NCI-H82 treated with DMSO at 0.1 percent for 48 hours (cell line): ENCODE results near the gene ADAMTSL2.

Experiments
- DNase-seq: peaks from one replicate; lab custom pipeline; 2025; ENCODE audit not compliant: unreplicated experiment; lab: John Stamatoyannopoulos, UW

Gene ADAMTSL2

DNA sequence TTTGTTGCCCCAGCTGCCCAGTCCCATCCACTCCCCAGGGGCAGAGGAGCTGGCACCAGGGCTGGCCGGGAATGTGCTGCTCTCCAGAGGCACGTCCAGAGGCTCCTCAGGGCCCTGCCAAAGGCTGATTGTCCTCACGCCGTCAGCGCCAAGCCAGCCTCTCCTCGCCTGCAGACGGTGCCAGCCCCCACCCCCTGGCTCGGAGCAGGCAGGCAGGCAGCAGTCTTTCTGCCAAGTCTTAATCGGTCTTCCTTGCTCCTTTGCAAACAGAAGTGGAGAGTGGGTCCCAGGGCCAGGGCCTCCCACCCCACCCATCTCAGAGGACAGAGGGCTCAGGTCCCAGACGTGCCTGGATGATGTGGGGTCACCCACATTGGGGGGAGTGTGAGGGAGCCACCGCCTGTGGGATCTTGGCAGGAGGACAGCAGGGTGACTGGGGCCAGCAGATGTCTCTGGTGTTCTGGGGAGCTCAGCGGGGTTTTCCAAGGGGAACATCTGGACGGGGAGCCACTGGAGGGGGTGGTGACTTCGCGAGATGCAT is 38.4 kb downstream of the ADAMTSL2 start:
- DNase-seq = no peak

GRCh38 chr9:133573791-133574515 is 39.4 kb downstream of the ADAMTSL2 start:
- no peak for DNase-seq

- no peak for DNase-seq
Observed at GRCh38 chr9:133574771-133575170, 40.3 kb downstream of the ADAMTSL2 start.

GRCh38 chr9:133575186-133576030 is 40.9 kb downstream of the ADAMTSL2 start:
- DNase-seq = no peak

GRCh38 chr9:133576031-133576874 is 41.7 kb downstream of the ADAMTSL2 start:
- no peak for DNase-seq

DNA sequence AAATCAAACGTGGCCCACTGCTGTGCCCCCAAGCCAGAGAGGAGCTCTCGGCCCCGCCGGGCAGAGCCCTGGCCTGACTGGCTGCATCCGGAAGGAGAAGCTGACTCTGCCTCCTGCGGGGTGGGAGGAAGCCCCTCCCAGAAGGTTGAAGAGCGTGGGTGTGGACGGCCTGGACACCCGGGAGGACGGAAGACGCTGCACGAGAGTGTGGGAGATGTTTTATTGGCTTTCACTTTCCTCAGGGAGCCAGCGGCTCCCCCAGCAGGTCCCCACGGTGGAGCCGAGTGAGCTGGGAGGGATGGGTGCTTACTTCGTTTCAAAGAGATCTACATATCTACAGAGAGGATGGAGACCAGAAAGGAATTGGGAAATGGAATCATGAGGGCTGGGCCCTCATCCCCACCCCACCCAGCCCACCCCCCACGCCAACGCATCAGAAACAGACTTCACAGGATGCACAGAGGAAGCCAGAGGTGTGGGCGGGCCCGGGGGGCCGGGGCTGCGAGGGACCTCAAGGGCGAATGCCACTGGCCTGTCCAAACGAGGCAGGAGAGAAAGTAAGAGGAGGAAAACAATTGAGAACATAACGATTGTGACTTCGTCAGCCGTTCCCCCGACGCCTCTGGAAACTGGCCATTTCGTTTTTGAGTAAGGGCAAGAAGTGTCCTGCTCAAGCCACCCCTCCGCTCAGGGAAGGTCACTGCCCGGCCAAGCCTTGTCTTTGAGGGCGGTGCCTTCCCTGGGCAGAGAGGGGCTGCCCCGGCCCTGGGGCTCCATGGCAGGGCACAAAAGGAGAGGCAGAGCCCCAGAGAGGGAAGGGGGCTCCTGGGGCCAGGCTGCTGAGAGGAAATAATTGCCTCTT is 42.6 kb downstream of the ADAMTSL2 start:
- no peak for DNase-seq

GRCh38 chr9:133577737-133578112 is 43.2 kb downstream of the ADAMTSL2 start:
- no peak for DNase-seq

GRCh38 chr9:133578524-133579441 is 44.3 kb downstream of the ADAMTSL2 start:
- DNase-seq = no peak

DNA sequence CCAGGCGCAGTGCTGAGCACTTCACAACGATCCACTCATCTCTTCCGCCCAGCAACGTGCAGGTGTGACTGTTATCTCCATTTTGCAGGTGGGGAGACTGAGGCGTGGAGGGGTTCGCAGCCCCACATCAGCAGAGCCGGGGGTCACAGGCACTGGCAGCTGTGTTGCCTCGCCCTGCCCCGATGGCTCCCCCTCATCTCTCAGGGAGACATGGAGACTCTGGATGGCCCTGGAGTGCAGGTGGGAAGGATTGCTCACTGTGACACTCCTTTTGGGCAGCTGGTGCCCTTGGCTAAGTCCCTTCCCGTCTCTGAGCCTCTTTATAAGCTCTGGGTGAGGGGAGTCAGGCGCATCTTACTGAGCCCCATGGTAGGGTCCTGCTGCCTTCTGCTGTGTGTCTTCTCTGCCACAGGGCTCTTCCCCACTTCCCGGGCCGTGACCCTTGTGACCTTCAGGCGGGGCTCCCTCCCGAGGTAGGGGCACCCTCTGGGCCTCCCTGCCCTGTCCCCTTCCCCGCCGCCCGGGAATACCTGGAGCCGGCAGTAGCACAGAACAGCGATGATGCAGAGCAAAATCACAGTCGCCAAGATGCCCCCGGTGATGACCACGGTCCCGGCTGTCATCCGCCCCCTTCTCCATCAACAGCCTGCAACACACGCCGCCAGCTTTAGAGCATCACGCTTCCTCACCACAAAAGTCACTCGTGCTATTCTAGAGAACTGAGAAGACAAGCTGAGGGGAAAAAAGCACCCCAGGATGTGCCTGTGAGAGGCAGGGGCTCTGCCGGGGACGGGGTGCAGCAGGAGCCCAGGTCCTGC is 45.3 kb downstream of the ADAMTSL2 start:
- DNase-seq = no peak

GRCh38 chr9:133580419-133580738 is 45.9 kb downstream of the ADAMTSL2 start:
- no peak for DNase-seq

GRCh38 chr9:133581011-133581410 is 46.5 kb downstream of the ADAMTSL2 start:
- DNase-seq = no peak

DNA sequence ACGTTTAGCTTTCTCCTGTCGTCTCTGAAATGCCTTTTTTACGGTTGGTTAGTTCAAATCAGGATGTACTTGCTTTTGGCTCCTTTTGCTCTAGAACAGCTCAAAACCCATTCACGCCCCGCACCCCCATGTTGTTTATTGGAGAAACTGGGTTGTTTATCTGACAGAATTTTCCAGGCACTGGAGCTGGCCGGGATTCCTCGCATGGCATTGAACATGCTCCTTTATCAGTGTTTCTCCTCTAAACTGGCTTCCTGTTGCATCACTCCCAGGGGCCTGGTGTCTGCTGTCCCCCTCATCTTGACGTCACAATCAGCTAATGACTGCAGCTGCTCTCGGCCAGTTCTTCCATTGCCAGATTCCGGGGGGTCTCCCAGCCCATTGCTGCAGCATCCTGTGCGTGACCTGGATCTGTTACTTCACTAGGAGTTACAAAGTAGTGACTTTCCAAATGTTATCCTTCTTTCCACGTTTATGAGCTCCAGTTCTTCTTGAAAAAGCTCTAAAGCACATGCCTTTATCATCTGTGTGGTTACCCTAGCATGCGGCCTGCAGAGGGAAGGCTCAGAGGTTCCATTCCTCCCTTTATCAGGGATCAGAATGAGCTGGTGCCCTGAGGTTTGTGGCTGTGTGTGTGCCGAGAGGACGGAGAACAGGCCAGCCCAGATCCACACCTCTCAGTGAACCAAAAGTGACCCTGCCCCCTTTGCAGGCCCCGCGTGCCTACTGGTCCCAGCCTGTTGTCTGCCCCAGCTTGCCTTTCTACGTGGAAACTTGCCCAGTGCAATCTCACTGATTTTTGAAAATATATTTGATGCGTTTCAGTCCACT is 47.2 kb downstream of the ADAMTSL2 start:
- DNase-seq = no peak

DNA sequence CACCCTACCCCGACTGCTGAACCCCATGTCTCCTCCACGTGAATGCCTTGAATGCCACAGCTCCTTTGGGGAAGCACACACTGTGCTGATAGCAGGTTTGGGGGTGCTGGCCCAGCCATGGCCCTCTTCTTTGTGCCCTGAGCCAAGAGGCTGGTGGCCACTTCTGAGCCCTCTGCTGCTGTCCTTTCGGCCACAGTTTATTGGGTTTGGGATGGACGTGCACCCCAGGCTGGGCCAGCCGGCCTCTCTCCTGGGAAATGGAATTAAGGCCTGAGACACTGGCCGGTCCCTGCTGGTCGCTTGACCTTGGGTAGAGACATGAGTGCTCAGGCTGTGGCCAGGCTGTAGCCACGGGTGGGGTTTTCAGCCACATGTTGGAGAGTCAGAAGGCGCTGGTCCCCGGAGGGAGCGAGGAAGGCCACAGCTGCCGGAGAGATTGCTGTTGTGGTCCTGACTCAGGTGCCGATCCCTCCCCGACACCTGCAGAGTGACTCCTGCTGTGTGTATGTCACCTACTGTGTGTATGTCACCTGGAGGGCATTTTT is 48.1 kb downstream of the ADAMTSL2 start:
- no peak for DNase-seq

DNA sequence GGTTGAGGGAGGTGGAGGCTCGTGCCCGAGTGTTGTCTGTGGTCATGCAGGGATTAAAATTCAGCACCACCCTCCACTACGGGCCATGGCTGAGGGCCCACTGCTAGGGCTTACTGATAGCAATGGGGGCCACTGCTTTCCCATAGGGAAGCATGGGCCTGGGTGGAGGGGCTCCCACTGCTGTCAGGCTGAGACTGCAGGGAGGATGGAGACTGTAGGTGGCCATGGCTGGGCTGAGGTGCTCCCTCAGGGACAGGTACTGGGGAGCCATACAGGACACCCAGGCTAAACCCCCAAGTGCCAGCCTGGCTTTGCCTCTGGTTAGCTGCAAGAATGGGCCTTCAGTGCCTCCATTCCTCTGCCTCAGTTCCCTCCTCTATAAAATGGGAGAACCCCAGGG is 48.6 kb downstream of the ADAMTSL2 start:
- DNase-seq = no peak

DNA sequence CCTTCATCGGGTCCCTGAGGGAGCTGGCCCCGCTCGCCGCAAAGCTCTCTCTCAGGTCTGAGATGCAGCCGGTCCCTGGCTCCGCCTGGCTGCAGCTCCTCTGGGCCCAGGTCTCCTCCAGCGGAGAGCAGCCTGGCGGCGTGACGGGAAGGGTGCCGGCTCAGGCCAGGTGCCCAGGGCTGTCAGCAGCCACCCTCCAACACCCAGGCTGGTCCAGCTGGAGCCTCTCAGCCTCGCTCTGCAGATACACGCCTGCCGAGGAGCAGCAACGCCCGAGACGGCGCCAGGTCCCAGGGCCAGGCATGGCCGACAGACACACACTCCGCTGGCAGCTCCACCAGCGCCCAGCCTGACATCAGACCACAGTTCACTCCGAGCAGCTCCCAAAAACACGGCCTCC is 49.1 kb downstream of the ADAMTSL2 start:
- DNase-seq = no peak

DNA sequence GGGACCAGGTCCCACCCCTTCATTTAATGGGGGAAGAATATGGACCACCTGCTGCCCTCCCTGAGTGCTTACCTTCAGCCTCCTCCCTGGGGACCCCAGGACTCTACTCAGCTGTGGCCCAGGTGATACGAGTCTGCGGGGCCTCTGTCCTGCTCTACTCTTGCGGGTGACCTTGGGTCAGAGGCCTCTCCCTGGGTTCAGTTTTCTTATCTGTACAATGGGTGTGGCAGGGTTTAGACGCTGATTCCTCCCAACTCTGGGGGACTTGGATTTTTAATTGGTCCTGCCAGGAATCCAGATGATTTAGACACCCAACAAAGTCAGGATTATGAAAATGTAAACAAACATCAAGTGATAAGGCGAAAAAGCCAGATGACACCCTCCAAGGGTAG is 49.7 kb downstream of the ADAMTSL2 start:
- no peak for DNase-seq
